HCT116 (cell line): ENCODE results near the gene LRCH3. TPM values are rescaled to one million over a fixed set of nuclear protein-coding genes. Genes with fewer than 3 reads are reported as not detected.

Experiments
- ATAC-seq: fragments of 200-7000 bp; cut with Tn5 transposase; 2 replicates; pipeline ENCODE4 v1.9.1; 2020; ENCODE audit warnings: mild to moderate bottlenecking, moderate library complexity
- BruUV-seq: library from RNA; stranded (reverse); fragments of 400-500 nt; replicated peaks from 2 replicates; lab custom pipeline; 2021; lab: Mats Ljungman, UMichigan
- CTCF ChIA-PET: fragments of 300-600 bp; sonication (Branson Sonifier 250); formaldehyde crosslinking; loops from one replicate; lab custom pipeline; 2021; ENCODE audit warnings: antibody characterized with exemption; lab: Charles Lee
- POLR2A ChIA-PET: fragments of 300-600, 350-600 bp; sonication (Branson Sonifier 250); formaldehyde crosslinking; loops from one replicate; lab custom pipeline; 2021; ENCODE audit warnings: antibody characterized with exemption; lab: Charles Lee
- RAD21 ChIA-PET, 2 experiments: fragments of 300-600 bp; sonication (Branson Sonifier 250); formaldehyde crosslinking; loops; one replicate each; lab custom pipeline; 2023; ENCODE audit warnings: low total read pairs in 2 of 2; ENCODE audit not compliant: uncharacterized antibody in 2 of 2, unreplicated experiment in 2 of 2, low non-redundant PET in 1 of 2; lab: Charles Lee
- DNase-seq: peaks from one replicate; pipeline ENCODE4 v3.0.0-alpha.2; 2010; ENCODE audit warnings: low read depth, low spot score
- H2AFZ ChIP-seq: fragments of 200-600 bp; shearing (Covaris generic), sonication (generic); 2 replicates; pipeline ENCODE4 v1.6.1; 2017; ENCODE audit warnings: low read depth, mixed run types, mixed read lengths, antibody characterized with exemption, low read length; ENCODE audit not compliant: poor library complexity, severe bottlenecking
- H3K27ac ChIP-seq: 2 replicates; pipeline ENCODE4 v1.5.1; 2012; ENCODE audit warnings: low read depth, low read length
- H3K27me3 ChIP-seq: fragments of 200-600 bp; sonication (generic); 2 replicates; pipeline ENCODE4 v1.6.1; 2016; ENCODE audit warnings: mixed run types, low read length, mixed read lengths; ENCODE audit not compliant: insufficient read depth
- H3K36me3 ChIP-seq, 2 experiments: fragments of 200-500 bp in 1 of 2; fragments of 200-600 bp in 1 of 2; sonication (Bioruptor generic) in 1 of 2; sonication (generic) in 1 of 2; 2 replicates each; pipeline versions ENCODE4 v1.5.1 to v1.6.1; 2014 to 2016; ENCODE audit warnings: low read length in 2 of 2, inconsistent platforms in 1 of 2, mixed read lengths in 1 of 2, mixed run types in 1 of 2; ENCODE audit not compliant: insufficient read depth in 2 of 2, control insufficient read depth in 1 of 2
- H3K4me1 ChIP-seq, 2 experiments: fragments of 200-600 bp in 1 of 2; sonication (generic) in 1 of 2; 2 replicates each; pipeline versions ENCODE4 v1.5.1 to v1.6.1; 2012 to 2017; ENCODE audit warnings: low read length in 2 of 2, inconsistent platforms in 1 of 2, mild to moderate bottlenecking in 1 of 2, mixed read lengths in 1 of 2, mixed run types in 1 of 2, moderate library complexity in 1 of 2; ENCODE audit not compliant: insufficient read depth in 2 of 2, control insufficient read depth in 1 of 2
- H3K4me2 ChIP-seq: fragments of 200-600 bp; sonication (generic); 2 replicates; pipeline ENCODE4 v1.6.1; 2017; ENCODE audit warnings: mixed run types, low read length, mixed read lengths
- H3K4me3 ChIP-seq, 2 experiments: fragments of 200-600 bp in 1 of 2; sonication (generic) in 1 of 2; replicated peaks in 1 of 2; 2 replicates each; pipeline ENCODE4 v1.5.1; 2011 to 2016; ENCODE audit warnings: low read length in 2 of 2, control low read depth in 1 of 2, low read depth in 1 of 2, mild to moderate bottlenecking in 1 of 2, mixed read lengths in 1 of 2, mixed run types in 1 of 2
- H3K79me2 ChIP-seq: fragments of 200-600 bp; sonication (generic); 2 replicates; pipeline ENCODE4 v1.6.1; 2017; ENCODE audit warnings: mild to moderate bottlenecking, mixed run types, low read length, moderate library complexity, mixed read lengths; ENCODE audit not compliant: insufficient read depth
- H3K9ac ChIP-seq: fragments of 200-600 bp; sonication (generic); 2 replicates; pipeline ENCODE4 v1.6.1; 2016; ENCODE audit warnings: low read length, mixed read lengths
- H3K9me2 ChIP-seq: fragments of 200-600 bp; sonication (generic), shearing (Covaris generic); 2 replicates; pipeline ENCODE4 v1.6.1; 2017; ENCODE audit warnings: mixed run types, mild to moderate bottlenecking, moderate library complexity; ENCODE audit not compliant: insufficient read depth
- H3K9me3 ChIP-seq, 2 experiments: fragments of 200-500 bp in 1 of 2; fragments of 200-600 bp in 1 of 2; sonication (Bioruptor generic) in 1 of 2; sonication (generic) in 1 of 2; 2 replicates each; pipeline ENCODE4 v1.6.1; 2014 to 2017; ENCODE audit warnings: low read length in 2 of 2, mixed read lengths in 2 of 2, inconsistent platforms in 1 of 2, low read depth in 1 of 2, mild to moderate bottlenecking in 1 of 2, mixed run types in 1 of 2, moderate library complexity in 1 of 2; ENCODE audit not compliant: control insufficient read depth in 1 of 2, insufficient read depth in 1 of 2
- H4K20me1 ChIP-seq: fragments of 200-600 bp; sonication (generic), shearing (Covaris generic); 2 replicates; pipeline ENCODE4 v1.6.1; 2017; ENCODE audit warnings: mixed run types, mild to moderate bottlenecking, moderate library complexity; ENCODE audit not compliant: insufficient read depth
- ATF3 ChIP-seq: IDR thresholded peaks from 2 replicates; pipeline ENCODE4 v1.6.1; 2012
- CEBPB ChIP-seq: IDR thresholded peaks from 2 replicates; pipeline ENCODE4 v1.6.1; 2012; ENCODE audit warnings: low read depth
- CTCF ChIP-seq, 3 experiments: fragments of 200-600 bp in 1 of 3; sonication (generic) in 1 of 3; IDR thresholded peaks in 2 of 3; conservative IDR thresholded peaks in 1 of 3; 2 replicates each; pipeline ENCODE4 v1.5.1; 2012 to 2017; ENCODE audit warnings: low read depth in 2 of 3, low read length in 2 of 3, antibody characterized with exemption in 1 of 3, borderline replicate concordance in 1 of 3, control low read depth in 1 of 3, mild to moderate bottlenecking in 1 of 3, mixed read lengths in 1 of 3, mixed run types in 1 of 3, moderate library complexity in 1 of 3; ENCODE audit not compliant: insufficient read depth in 1 of 3
- EGR1 ChIP-seq: IDR thresholded peaks from 2 replicates; pipeline ENCODE4 v1.6.1; 2012; ENCODE audit warnings: low read depth
- ELF1 ChIP-seq: IDR thresholded peaks from 2 replicates; pipeline ENCODE4 v1.6.1; 2012; ENCODE audit warnings: low read depth, borderline replicate concordance
- EZH2 ChIP-seq: fragments of 200-600 bp; sonication (generic); IDR thresholded peaks from 2 replicates; pipeline ENCODE4 v1.6.1; 2017; ENCODE audit warnings: antibody characterized with exemption, mixed run types
- FOSL1 ChIP-seq: IDR thresholded peaks from 2 replicates; pipeline ENCODE4 v1.6.1; 2012; ENCODE audit warnings: low read depth
- POLR2A ChIP-seq: IDR thresholded peaks from 2 replicates; pipeline ENCODE4 v1.7.0; 2011; ENCODE audit warnings: borderline replicate concordance; ENCODE audit not compliant: insufficient read depth, insufficient read length; ENCODE audit errors: extremely low read depth
- RAD21 ChIP-seq: IDR thresholded peaks from 2 replicates; pipeline ENCODE4 v1.6.1; 2012; ENCODE audit warnings: low read depth, mild to moderate bottlenecking
- SRF ChIP-seq: IDR thresholded peaks from 2 replicates; pipeline ENCODE4 v1.6.1; 2012; ENCODE audit warnings: low read depth
- TCF7L2 ChIP-seq: IDR thresholded peaks from 2 replicates; pipeline ENCODE4 v1.7.0; 2011; ENCODE audit warnings: borderline replicate concordance, inconsistent platforms; ENCODE audit not compliant: insufficient read depth, insufficient read length; ENCODE audit errors: extremely low read depth
- YY1 ChIP-seq: IDR thresholded peaks from 2 replicates; pipeline ENCODE4 v1.6.1; 2011; ENCODE audit warnings: low read length, low read depth, moderate library complexity, mild to moderate bottlenecking; ENCODE audit not compliant: insufficient replicate concordance; ENCODE audit errors: extremely low read depth
- ZFX ChIP-seq: fragments of 450-650 bp; IDR thresholded peaks from 2 replicates; pipeline ENCODE4 v1.6.1; 2017
- intact Hi-C: fragments of 100-400 bp; cut with micrococcal nuclease; formaldehyde crosslinking; loops from 2 replicates; pipeline ENCODE4 v1.10.0; 2022
- total RNA-seq: library from RNA; stranded (reverse); gene quantifications from one replicate; pipeline ENCODE4 v1.2.1, GENCODE V29; 2021; ENCODE audit not compliant: unreplicated experiment
- TF ChIP-seq, protein P1 (sequence below): IDR thresholded peaks from 2 replicates; pipeline ENCODE4 v1.6.1; 2012; ENCODE audit warnings: low read depth
- TF ChIP-seq, protein P2 (sequence below): IDR thresholded peaks from 2 replicates; pipeline ENCODE4 v1.6.1; 2011; ENCODE audit warnings: mild to moderate bottlenecking, low read length, moderate library complexity; ENCODE audit not compliant: insufficient replicate concordance; ENCODE audit errors: extremely low read depth

Gene LRCH3
- total RNA-seq, 1 experiment from 2014 or later: 38.1 TPM

DNA sequence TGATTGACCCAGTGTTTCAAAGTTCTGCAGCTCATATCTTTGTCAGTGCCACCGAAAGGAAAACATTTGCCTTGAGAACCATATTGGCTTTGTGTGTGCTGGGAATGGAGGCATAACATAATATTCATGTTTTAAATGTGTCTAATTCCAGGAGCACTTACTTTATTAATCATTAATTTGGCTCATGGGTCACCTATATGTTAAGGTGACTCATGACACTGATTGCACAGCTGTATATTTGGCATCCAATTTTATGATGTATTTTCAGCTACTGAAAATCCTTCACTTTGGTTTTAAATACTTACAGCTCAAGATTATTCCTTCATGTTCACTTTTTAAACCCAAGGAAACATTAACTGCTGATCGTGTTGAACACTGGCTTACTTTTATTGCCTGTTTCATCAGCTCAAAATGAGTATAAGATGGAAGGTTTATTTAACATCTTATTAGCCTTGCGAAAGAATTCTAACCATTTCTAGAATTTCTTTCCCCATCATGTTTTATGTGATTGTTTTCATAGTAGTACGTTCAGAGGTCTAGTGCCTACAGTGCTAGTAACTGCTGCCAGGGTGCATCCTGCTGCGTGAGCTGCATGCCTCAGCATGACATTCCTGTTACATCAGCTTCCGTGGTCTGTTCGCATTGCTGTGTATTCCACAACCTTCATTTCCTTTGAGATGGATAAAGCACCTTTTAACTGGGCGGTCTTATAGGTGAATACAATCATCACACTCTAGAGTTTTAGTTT is 63.7 kb downstream of the LRCH3 start (continued):
- TF ChIP-seq CTCF (IDR thresholded peaks at IDR 0.05 in 2 of 3, conservative IDR thresholded peaks at IDR 0.05 in 1 of 3; ENCODE audit: borderline replicate concordance in 1 of 3, insufficient read depth in 1 of 3, low read depth in 2 of 3, low read length in 2 of 3): no peak
- TF ChIP-seq EGR1: no peak
- TF ChIP-seq CEBPB: no peak

DNA sequence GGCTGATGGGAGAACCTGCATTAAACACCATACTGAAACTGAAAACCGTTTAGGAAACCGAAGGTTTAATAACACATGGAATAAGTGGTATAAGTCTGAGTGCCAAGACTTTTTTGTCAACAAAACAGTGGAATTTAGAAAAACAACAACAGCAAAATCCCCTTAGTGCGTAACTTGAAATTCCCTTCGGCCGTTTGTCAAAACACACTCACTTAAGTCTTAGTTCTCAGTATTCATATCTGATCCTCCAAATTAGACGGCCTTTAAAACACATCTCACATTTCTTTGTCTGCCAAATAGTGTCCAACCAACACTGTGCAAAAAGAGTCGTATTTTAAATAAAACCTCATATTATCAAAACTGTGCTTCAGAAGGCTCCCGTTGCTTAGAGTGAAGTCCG is 64.5 kb downstream of the LRCH3 start:
- no peaks in the 10 kb centered on the region for H3K9me3 ChIP-seq
- TF ChIP-seq EGR1 (no peak), RAD21 (no peak), ZFX (no peak), FOSL1 (no peak), SRF (no peak), ATF3 (no peak), TCF7L2 (no peak), POLR2A (no peak), ELF1 (no peak), CEBPB (no peak), YY1 (no peak), EZH2 (no peak)
- TF ChIP-seq, protein P1, sequence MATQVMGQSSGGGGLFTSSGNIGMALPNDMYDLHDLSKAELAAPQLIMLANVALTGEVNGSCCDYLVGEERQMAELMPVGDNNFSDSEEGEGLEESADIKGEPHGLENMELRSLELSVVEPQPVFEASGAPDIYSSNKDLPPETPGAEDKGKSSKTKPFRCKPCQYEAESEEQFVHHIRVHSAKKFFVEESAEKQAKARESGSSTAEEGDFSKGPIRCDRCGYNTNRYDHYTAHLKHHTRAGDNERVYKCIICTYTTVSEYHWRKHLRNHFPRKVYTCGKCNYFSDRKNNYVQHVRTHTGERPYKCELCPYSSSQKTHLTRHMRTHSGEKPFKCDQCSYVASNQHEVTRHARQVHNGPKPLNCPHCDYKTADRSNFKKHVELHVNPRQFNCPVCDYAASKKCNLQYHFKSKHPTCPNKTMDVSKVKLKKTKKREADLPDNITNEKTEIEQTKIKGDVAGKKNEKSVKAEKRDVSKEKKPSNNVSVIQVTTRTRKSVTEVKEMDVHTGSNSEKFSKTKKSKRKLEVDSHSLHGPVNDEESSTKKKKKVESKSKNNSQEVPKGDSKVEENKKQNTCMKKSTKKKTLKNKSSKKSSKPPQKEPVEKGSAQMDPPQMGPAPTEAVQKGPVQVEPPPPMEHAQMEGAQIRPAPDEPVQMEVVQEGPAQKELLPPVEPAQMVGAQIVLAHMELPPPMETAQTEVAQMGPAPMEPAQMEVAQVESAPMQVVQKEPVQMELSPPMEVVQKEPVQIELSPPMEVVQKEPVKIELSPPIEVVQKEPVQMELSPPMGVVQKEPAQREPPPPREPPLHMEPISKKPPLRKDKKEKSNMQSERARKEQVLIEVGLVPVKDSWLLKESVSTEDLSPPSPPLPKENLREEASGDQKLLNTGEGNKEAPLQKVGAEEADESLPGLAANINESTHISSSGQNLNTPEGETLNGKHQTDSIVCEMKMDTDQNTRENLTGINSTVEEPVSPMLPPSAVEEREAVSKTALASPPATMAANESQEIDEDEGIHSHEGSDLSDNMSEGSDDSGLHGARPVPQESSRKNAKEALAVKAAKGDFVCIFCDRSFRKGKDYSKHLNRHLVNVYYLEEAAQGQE: no peak
- TF ChIP-seq, protein P2, sequence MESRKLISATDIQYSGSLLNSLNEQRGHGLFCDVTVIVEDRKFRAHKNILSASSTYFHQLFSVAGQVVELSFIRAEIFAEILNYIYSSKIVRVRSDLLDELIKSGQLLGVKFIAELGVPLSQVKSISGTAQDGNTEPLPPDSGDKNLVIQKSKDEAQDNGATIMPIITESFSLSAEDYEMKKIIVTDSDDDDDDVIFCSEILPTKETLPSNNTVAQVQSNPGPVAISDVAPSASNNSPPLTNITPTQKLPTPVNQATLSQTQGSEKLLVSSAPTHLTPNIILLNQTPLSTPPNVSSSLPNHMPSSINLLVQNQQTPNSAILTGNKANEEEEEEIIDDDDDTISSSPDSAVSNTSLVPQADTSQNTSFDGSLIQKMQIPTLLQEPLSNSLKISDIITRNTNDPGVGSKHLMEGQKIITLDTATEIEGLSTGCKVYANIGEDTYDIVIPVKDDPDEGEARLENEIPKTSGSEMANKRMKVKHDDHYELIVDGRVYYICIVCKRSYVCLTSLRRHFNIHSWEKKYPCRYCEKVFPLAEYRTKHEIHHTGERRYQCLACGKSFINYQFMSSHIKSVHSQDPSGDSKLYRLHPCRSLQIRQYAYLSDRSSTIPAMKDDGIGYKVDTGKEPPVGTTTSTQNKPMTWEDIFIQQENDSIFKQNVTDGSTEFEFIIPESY: no peak
- CTCF ChIA-PET: no interaction called here
- H3K27me3 ChIP-seq: no peaks in the 10 kb centered on the region
- H3K27ac ChIP-seq: no peak overlapping the region
- no peak for ATAC-seq
- no peaks in the 10 kb centered on the region for H3K79me2 ChIP-seq
- no peaks in the 10 kb centered on the region for H4K20me1 ChIP-seq
- DNase-seq: no peak
- H3K9me2 ChIP-seq: no peaks in the 10 kb centered on the region
- H2AFZ ChIP-seq: no peak overlapping the region
- BruUV-seq: no TSS peak
- RAD21 ChIA-PET: no interaction called here
- intact Hi-C loops: no loop called here
- H3K4me3 ChIP-seq: no peak overlapping the region
- H3K4me1 ChIP-seq: no peaks in the 10 kb centered on the region
- H3K9ac ChIP-seq: no peak overlapping the region
- no peak overlapping the region for H3K4me2 ChIP-seq
- peaks cover 4% of the 10 kb centered on the region in 2 experiments; a peak in 2 of 4 replicates for H3K36me3 ChIP-seq
- POLR2A ChIA-PET: no interaction called here
